HEK293 (cell line): Measurements from ENCODE around the gene INSL3.
A peak's percentile ranks its signal among the peaks of the same experiment; 100 is the strongest.

Experiments
- CTCF ChIP-seq: fragments of 450-650 bp; formaldehyde crosslinking; IDR thresholded peaks from 2 replicates; pipeline ENCODE4 v1.5.1; 2016; ENCODE audit warnings: missing biosample characterization, missing genetic modification characterization
- EGR2 ChIP-seq: fragments of 450-650 bp; formaldehyde crosslinking; IDR thresholded peaks from 2 replicates; pipeline ENCODE4 v1.5.1; 2016; ENCODE audit warnings: low read depth, missing biosample characterization, missing genetic modification characterization
- HIC1 ChIP-seq: fragments of 450-650 bp; formaldehyde crosslinking; IDR thresholded peaks from 2 replicates; pipeline ENCODE4 v1.5.1; 2016; ENCODE audit warnings: missing biosample characterization, missing genetic modification characterization
- KLF10 ChIP-seq: fragments of 450-650 bp; IDR thresholded peaks from 2 replicates; pipeline ENCODE4 v1.5.1; 2018; ENCODE audit warnings: missing biosample characterization, mild to moderate bottlenecking, missing genetic modification characterization
- REPIN1 ChIP-seq: fragments of 450-650 bp; formaldehyde crosslinking; IDR thresholded peaks from 2 replicates; pipeline ENCODE4 v1.5.1; 2017; ENCODE audit warnings: missing biosample characterization, missing genetic modification characterization, low read depth
- REST ChIP-seq: fragments of 450-650 bp; formaldehyde crosslinking; IDR thresholded peaks from 2 replicates; pipeline ENCODE4 v1.5.1; 2016; ENCODE audit warnings: missing biosample characterization, missing genetic modification characterization
- SP2 ChIP-seq: fragments of 450-650 bp; formaldehyde crosslinking; IDR thresholded peaks from 2 replicates; pipeline ENCODE4 v1.5.1; 2016; ENCODE audit warnings: missing biosample characterization, missing genetic modification characterization
- YY1 ChIP-seq: fragments of 450-650 bp; formaldehyde crosslinking; IDR thresholded peaks from 2 replicates; pipeline ENCODE4 v1.5.1; 2018; ENCODE audit warnings: missing biosample characterization, missing genetic modification characterization
- ZBTB6 ChIP-seq: fragments of 450-650 bp; formaldehyde crosslinking; IDR thresholded peaks from 2 replicates; pipeline ENCODE4 v1.5.1; 2017; ENCODE audit warnings: missing biosample characterization, missing genetic modification characterization
- ZFP69B ChIP-seq: fragments of 450-650 bp; formaldehyde crosslinking; IDR thresholded peaks from 2 replicates; pipeline ENCODE4 v1.5.1; 2016; ENCODE audit warnings: missing biosample characterization, missing genetic modification characterization
- ZIC2 ChIP-seq: fragments of 450-650 bp; formaldehyde crosslinking; IDR thresholded peaks from 2 replicates; pipeline ENCODE4 v1.5.1; 2016; ENCODE audit warnings: missing biosample characterization, missing genetic modification characterization
- ZNF10 ChIP-seq: fragments of 450-650 bp; formaldehyde crosslinking; IDR thresholded peaks from 2 replicates; pipeline ENCODE4 v1.5.1; 2017; ENCODE audit warnings: missing biosample characterization, missing genetic modification characterization
- ZNF148 ChIP-seq: fragments of 450-650 bp; formaldehyde crosslinking; IDR thresholded peaks from 2 replicates; pipeline ENCODE4 v1.5.0; 2017; ENCODE audit warnings: missing biosample characterization, missing genetic modification characterization, borderline replicate concordance
- ZNF155 ChIP-seq: fragments of 450-650 bp; formaldehyde crosslinking; IDR thresholded peaks from 2 replicates; pipeline ENCODE4 v1.5.1; 2016; ENCODE audit warnings: missing biosample characterization, missing genetic modification characterization
- ZNF202 ChIP-seq: fragments of 450-650 bp; formaldehyde crosslinking; IDR thresholded peaks from 2 replicates; pipeline ENCODE4 v1.5.1; 2016; ENCODE audit warnings: missing biosample characterization, missing genetic modification characterization, borderline replicate concordance
- ZNF239 ChIP-seq: fragments of 450-650 bp; formaldehyde crosslinking; IDR thresholded peaks from 2 replicates; pipeline ENCODE4 v1.5.1; 2016; ENCODE audit warnings: missing biosample characterization, missing genetic modification characterization
- ZNF248 ChIP-seq: fragments of 450-650 bp; formaldehyde crosslinking; IDR thresholded peaks from 2 replicates; pipeline ENCODE4 v1.5.1; 2017; ENCODE audit warnings: missing biosample characterization, missing genetic modification characterization
- ZNF311 ChIP-seq: fragments of 450-650 bp; formaldehyde crosslinking; IDR thresholded peaks from 2 replicates; pipeline ENCODE4 v1.5.1; 2017; ENCODE audit warnings: missing biosample characterization, missing genetic modification characterization, borderline replicate concordance
- ZNF510 ChIP-seq: fragments of 450-650 bp; formaldehyde crosslinking; IDR thresholded peaks from 2 replicates; pipeline ENCODE4 v1.5.1; 2018; ENCODE audit warnings: mild to moderate bottlenecking, missing genetic modification characterization, missing biosample characterization; ENCODE audit not compliant: insufficient replicate concordance
- ZNF529 ChIP-seq: fragments of 450-650 bp; formaldehyde crosslinking; IDR thresholded peaks from 2 replicates; pipeline ENCODE4 v1.5.1; 2017; ENCODE audit warnings: missing genetic modification characterization, missing biosample characterization; ENCODE audit not compliant: insufficient replicate concordance
- ZNF549 ChIP-seq: fragments of 450-650 bp; IDR thresholded peaks from 2 replicates; pipeline ENCODE4 v1.5.1; 2018; ENCODE audit warnings: missing biosample characterization, missing genetic modification characterization, mild to moderate bottlenecking, inconsistent platforms, moderate library complexity
- ZNF610 ChIP-seq: fragments of 450-650 bp; formaldehyde crosslinking; IDR thresholded peaks from 2 replicates; pipeline ENCODE4 v1.5.1; 2016; ENCODE audit warnings: missing biosample characterization, missing genetic modification characterization, borderline replicate concordance
- ZNF621 ChIP-seq: fragments of 450-650 bp; formaldehyde crosslinking; IDR thresholded peaks from 2 replicates; pipeline ENCODE4 v1.5.1; 2017; ENCODE audit warnings: missing biosample characterization, missing genetic modification characterization
- ZNF654 ChIP-seq: fragments of 450-650 bp; formaldehyde crosslinking; IDR thresholded peaks from 2 replicates; pipeline ENCODE4 v1.5.1; 2016; ENCODE audit warnings: low read depth, missing biosample characterization, missing genetic modification characterization
- ZNF791 ChIP-seq: fragments of 450-650 bp; formaldehyde crosslinking; IDR thresholded peaks from 2 replicates; pipeline ENCODE4 v1.5.1; 2016; ENCODE audit warnings: missing biosample characterization, missing genetic modification characterization
- ZSCAN18 ChIP-seq: fragments of 450-650 bp; formaldehyde crosslinking; IDR thresholded peaks from 2 replicates; pipeline ENCODE4 v1.5.1; 2016; ENCODE audit warnings: missing biosample characterization, missing genetic modification characterization
- ZSCAN30 ChIP-seq: fragments of 450-650 bp; IDR thresholded peaks from 2 replicates; pipeline ENCODE4 v1.5.1; 2018; ENCODE audit warnings: missing biosample characterization, mild to moderate bottlenecking, missing genetic modification characterization, moderate library complexity

Gene INSL3

GRCh38 chr19:17829855-17830566 is 8.7 kb upstream of the INSL3 start (continued):
- TF ChIP-seq CTCF (tag by site-specific recombination) = no peak; the same call in 1 of the 2 replicates
- peak; percentile 66; the same call in 1 of the 2 replicates for TF ChIP-seq ZNF10 (tag by site-specific recombination)
- no peak for TF ChIP-seq HIC1
- TF ChIP-seq YY1 = no peak
- TF ChIP-seq SP2 (tag by site-specific recombination) = no peak
- 0 out of 2 replicates have a peak, but pooled peaks have one; percentile 26 for TF ChIP-seq ZIC2 (tag by site-specific recombination)
- no peak for TF ChIP-seq ZNF248 (tag by site-specific recombination)
- no peak for TF ChIP-seq ZNF239 (tag by site-specific recombination)
- no peak for TF ChIP-seq ZFP69B (tag by site-specific recombination)
- no peak for TF ChIP-seq ZNF610 (tag by site-specific recombination)
- TF ChIP-seq ZNF791 (tag by site-specific recombination) = no peak
- no peak for TF ChIP-seq ZNF529
- no peak for TF ChIP-seq ZNF654 (tag by site-specific recombination)
- TF ChIP-seq ZNF148 (tag by site-specific recombination) = no peak
- TF ChIP-seq ZNF621 = no peak
- TF ChIP-seq ZNF510 (tag by site-specific recombination) = no peak
- peak; percentile 69; the same call in 1 of the 2 replicates for TF ChIP-seq ZSCAN30 (tag by site-specific recombination)
- no peak for TF ChIP-seq REPIN1
- no peak for TF ChIP-seq ZNF202 (tag by site-specific recombination)
- TF ChIP-seq ZNF549 (tag by site-specific recombination) = no peak
- no peak for TF ChIP-seq ZSCAN18 (tag by site-specific recombination)
- TF ChIP-seq REST (tag by site-specific recombination) = no peak
- no peak for TF ChIP-seq KLF10
- no peak for TF ChIP-seq ZNF155 (tag by site-specific recombination)
- TF ChIP-seq ZBTB6 (tag by site-specific recombination) = no peak
- TF ChIP-seq ZNF311 (tag by site-specific recombination) = no peak
- no peak for TF ChIP-seq EGR2
